K562 (cell line): Measurements from ENCODE around the gene OPRM1. TPM values are rescaled to one million over a fixed set of nuclear protein-coding genes. Genes with fewer than 3 reads are reported as not detected.

ENCODE experiments used
- ASH1L ChIP-seq: fragments of 450-650 bp; IDR thresholded peaks from 2 replicates; pipeline ENCODE4 v1.6.1; 2018; ENCODE audit warnings: borderline replicate concordance, mild to moderate bottlenecking, low read depth; ENCODE audit not compliant: partially characterized antibody
- C11orf30 ChIP-seq: fragments of 450-650 bp; IDR thresholded peaks from 2 replicates; pipeline ENCODE4 v1.6.1; 2016; ENCODE audit warnings: low read depth, mild to moderate bottlenecking
- CAMTA2 ChIP-seq: fragments of 250-450 bp; sonication (Bioruptor Pico); conservative IDR thresholded peaks from 2 replicates; pipeline ENCODE4 v1.5.1; 2022
- CBFB ChIP-seq: sonication (generic); formaldehyde crosslinking; IDR thresholded peaks from 2 replicates; pipeline ENCODE4 v1.4.0; 2020; ENCODE audit warnings: mild to moderate bottlenecking, missing genetic modification reagents
- CHD4 ChIP-seq: fragments of 200-600 bp; sonication (generic); IDR thresholded peaks from 3 replicates; pipeline ENCODE4 v1.6.1; 2012; ENCODE audit warnings: low read depth, mild to moderate bottlenecking, mixed read lengths, low read length, inconsistent platforms; ENCODE audit not compliant: insufficient read depth, insufficient replicate concordance, poor library complexity, severe bottlenecking
- NFATC3 ChIP-seq: fragments of 450-650 bp; IDR thresholded peaks from 2 replicates; pipeline ENCODE4 v1.6.1; 2017; ENCODE audit warnings: mild to moderate bottlenecking
- PRMT5 ChIP-seq: sonication (generic); formaldehyde crosslinking; IDR thresholded peaks from 2 replicates; pipeline ENCODE4 v1.5.0; 2020; ENCODE audit warnings: missing genetic modification reagents
- SMARCC2 ChIP-seq: fragments of 450-650 bp; IDR thresholded peaks from 2 replicates; pipeline ENCODE4 v1.6.1; 2017; ENCODE audit warnings: antibody characterized with exemption, moderate library complexity, mild to moderate bottlenecking, low read depth
- ZFP1 ChIP-seq: fragments of 450-650 bp; formaldehyde crosslinking; IDR thresholded peaks from 2 replicates; pipeline ENCODE4 v1.4.0; 2020; ENCODE audit warnings: mild to moderate bottlenecking, mixed read lengths
- ZNF518B ChIP-seq: fragments of 250-450 bp; sonication (Bioruptor Pico); IDR thresholded peaks from 2 replicates; pipeline ENCODE4 v1.5.0; 2021; ENCODE audit warnings: mild to moderate bottlenecking, moderate library complexity
- ZNF699 ChIP-seq: fragments of 250-450 bp; sonication (Bioruptor Pico); IDR thresholded peaks from 2 replicates; pipeline ENCODE4 v1.8.0; 2021; ENCODE audit warnings: mild to moderate bottlenecking, moderate library complexity; ENCODE audit not compliant: insufficient replicate concordance
- polyA plus RNA-seq, 8 experiments: library from polyadenylated mRNA; depleted of rRNA in 4 of 8; stranded (reverse) in 5 of 8; unstranded in 3 of 8; fragments of >200 nt; fragmentation: Nextera tagmentation in 2 of 8; fragmentation: Illumina TruSeq in 1 of 8; extraction: Ambion mirVana in 2 of 8; extraction: Trizol in 1 of 8; gene quantifications; 2 replicates each; pipeline versions ENCODE4 v1.2.1 to v1.2.3, GENCODE V29; 2011 to 2014; ENCODE audit warnings: inconsistent platforms in 1 of 8, missing spikeins in 1 of 8
- total RNA-seq, 7 experiments: library from RNA; depleted of rRNA in 6 of 7; stranded (reverse); fragments of >200 nt in 6 of 7; fragmentation: Illumina TruSeq in 2 of 7; extraction: Trizol in 2 of 7; gene quantifications; 2 replicates each; pipeline versions ENCODE4 v1.2.1 to v1.2.3, GENCODE V29; 2011 to 2021; ENCODE audit warnings: low replicate concordance in 1 of 7
- TF ChIP-seq, protein P1 (sequence below): fragments of 450-650 bp; IDR thresholded peaks from 2 replicates; pipeline ENCODE4 v1.6.1; 2016; ENCODE audit warnings: borderline replicate concordance
- TF ChIP-seq, protein P2 (sequence below): fragments of 250-450 bp; sonication (Bioruptor Pico); IDR thresholded peaks from 2 replicates; pipeline ENCODE4 v1.8.0; 2021; ENCODE audit warnings: borderline replicate concordance, mild to moderate bottlenecking, moderate library complexity; ENCODE audit not compliant: poor library complexity, severe bottlenecking

The OPRM1 gene
- total and polyA plus RNA-seq, 9 of the 15 experiments (the other 6 are each of a cell fraction or from before 2014, with no cell fraction given): not detected

- TF ChIP-seq, protein P1, sequence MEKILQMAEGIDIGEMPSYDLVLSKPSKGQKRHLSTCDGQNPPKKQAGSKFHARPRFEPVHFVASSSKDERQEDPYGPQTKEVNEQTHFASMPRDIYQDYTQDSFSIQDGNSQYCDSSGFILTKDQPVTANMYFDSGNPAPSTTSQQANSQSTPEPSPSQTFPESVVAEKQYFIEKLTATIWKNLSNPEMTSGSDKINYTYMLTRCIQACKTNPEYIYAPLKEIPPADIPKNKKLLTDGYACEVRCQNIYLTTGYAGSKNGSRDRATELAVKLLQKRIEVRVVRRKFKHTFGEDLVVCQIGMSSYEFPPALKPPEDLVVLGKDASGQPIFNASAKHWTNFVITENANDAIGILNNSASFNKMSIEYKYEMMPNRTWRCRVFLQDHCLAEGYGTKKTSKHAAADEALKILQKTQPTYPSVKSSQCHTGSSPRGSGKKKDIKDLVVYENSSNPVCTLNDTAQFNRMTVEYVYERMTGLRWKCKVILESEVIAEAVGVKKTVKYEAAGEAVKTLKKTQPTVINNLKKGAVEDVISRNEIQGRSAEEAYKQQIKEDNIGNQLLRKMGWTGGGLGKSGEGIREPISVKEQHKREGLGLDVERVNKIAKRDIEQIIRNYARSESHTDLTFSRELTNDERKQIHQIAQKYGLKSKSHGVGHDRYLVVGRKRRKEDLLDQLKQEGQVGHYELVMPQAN: no peak
- TF ChIP-seq C11orf30 (no peak), CHD4 (no peak), ZNF518B (CRISPR knock-in tag) (no peak), ASH1L (no peak), CBFB (CRISPR knock-in tag) (no peak), PRMT5 (CRISPR knock-in tag) (no peak), CAMTA2 (CRISPR knock-in tag) (no peak), ZFP1 (CRISPR knock-in tag) (no peak), SMARCC2 (no peak), NFATC3 (no peak), ZNF699 (CRISPR knock-in tag) (no peak)
- TF ChIP-seq, protein P2, sequence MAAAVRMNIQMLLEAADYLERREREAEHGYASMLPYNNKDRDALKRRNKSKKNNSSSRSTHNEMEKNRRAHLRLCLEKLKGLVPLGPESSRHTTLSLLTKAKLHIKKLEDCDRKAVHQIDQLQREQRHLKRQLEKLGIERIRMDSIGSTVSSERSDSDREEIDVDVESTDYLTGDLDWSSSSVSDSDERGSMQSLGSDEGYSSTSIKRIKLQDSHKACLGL (CRISPR knock-in tag): no peak
- TF ChIP-seq, all 486 proteins: peak for 0
Observed at GRCh38 chr6:154261688-154262397, 222.8 kb downstream of the OPRM1 start (continued).
